Kidney (tissue), 14 donors: ENCODE measurements around the gene SYN1. TPM values are rescaled to one million over a fixed set of nuclear protein-coding genes. Genes with fewer than 3 reads are reported as not detected.

Experiments used
- DNase-seq, 5 donors: peaks; one replicate each; pipeline ENCODE4 v3.0.0-alpha.2; 2013 to 2020
- FAIRE-seq: peaks from 2 replicates; lab custom pipeline; 2012; peaks lifted over from hg19 to GRCh38; lab: Jason Lieb, UNC
- H3K27ac ChIP-seq, 2 donors: one replicate each; pipeline ENCODE4 v1.7.0; 2013; ENCODE audit warnings: low read depth in 2 of 2, low read length in 2 of 2, inconsistent platforms in 1 of 2
- H3K27me3 ChIP-seq: one replicate; pipeline ENCODE4 v1.7.1; 2013; ENCODE audit warnings: low read length, inconsistent platforms; ENCODE audit not compliant: control insufficient read depth, insufficient read depth
- H3K36me3 ChIP-seq, 3 donors: one replicate each; pipeline versions ENCODE4 v1.7.0 to v1.7.1; 2013; ENCODE audit warnings: low read length in 3 of 3, control low read depth in 1 of 3, inconsistent platforms in 1 of 3; ENCODE audit not compliant: insufficient read depth in 3 of 3, control insufficient read depth in 2 of 3
- H3K4me1 ChIP-seq, 3 donors: one replicate each; pipeline versions ENCODE4 v1.7.0 to v1.7.1; 2013; ENCODE audit warnings: low read length in 3 of 3, inconsistent platforms in 1 of 3, low read depth in 1 of 3; ENCODE audit not compliant: control insufficient read depth in 2 of 3, insufficient read depth in 2 of 3
- H3K4me3 ChIP-seq, 3 donors: one replicate each; pipeline versions ENCODE4 v1.7.0 to v1.8.1; 2013; ENCODE audit warnings: low read length in 3 of 3, control low read depth in 1 of 3, inconsistent platforms in 1 of 3
- H3K9ac ChIP-seq, 3 donors: one replicate each; pipeline versions ENCODE4 v1.7.0 to v1.7.1; 2013; ENCODE audit warnings: low read length in 3 of 3, control low read depth in 1 of 3, inconsistent platforms in 1 of 3
- H3K9me3 ChIP-seq, 3 donors: one replicate each; pipeline versions ENCODE4 v1.7.0 to v1.7.1; 2013; ENCODE audit warnings: low read length in 3 of 3, control low read depth in 1 of 3, inconsistent platforms in 1 of 3; ENCODE audit not compliant: control insufficient read depth in 2 of 3, insufficient read depth in 1 of 3
- CTCF ChIP-seq: IDR thresholded peaks from 3 replicates; pipeline ENCODE4 v1.5.1; 2012; ENCODE audit warnings: mild to moderate bottlenecking, moderate library complexity, borderline replicate concordance; ENCODE audit not compliant: insufficient read depth; ENCODE audit errors: extremely low read depth
- intact Hi-C: fragments of 100-400 bp; cut with DNase I; formaldehyde crosslinking; loops from one replicate; pipeline ENCODE4 v1.11.1; 2022
- polyA plus RNA-seq: library from polyadenylated mRNA; stranded (reverse); fragments of 350-450 nt; fragmentation: Illumina TruSeq; extraction: RNeasy Lipid Tissue Mini Kit (QIAGEN cat#74804); gene quantifications from one replicate; pipeline ENCODE4 v1.2.3, GENCODE V29; 2014; ENCODE audit warnings: low read depth, low replicate concordance; ENCODE audit not compliant: insufficient read depth
- total RNA-seq: library from RNA; stranded (reverse); fragmentation: NEBNext Ultra II Directional; extraction: Animal tissue kit (Norgen Biotek cat#: 25700); gene quantifications from one replicate; pipeline ENCODE4 v1.2.1, GENCODE V29; 2021
- donor health status: control.
- donor health status: control.
- donor health status: control.
- donor health status: control.
- donor health status: control.
- donor health status: DM: yes; HTN: yes; CAD: no.
- donor health status: Normal renal cell carcinoma (clear cell type).

Gene SYN1
- total and polyA plus RNA-seq, 2 donors from 2014 or later = 0.85 to 0.88 TPM

GRCh38 chrX:47618923-47619485, 653 bp downstream of the SYN1 start:
- H3K9me3 ChIP-seq = no peaks in the 10 kb centered on the region
- no peak for FAIRE-seq

GRCh38 chrX:47614618-47615017, 5.0 kb downstream of the SYN1 start:
- TF ChIP-seq CTCF = no peak
- FAIRE-seq (no peak), DNase-seq (no peak)
- no peak overlapping the region for H3K27ac ChIP-seq
- no peaks in the 10 kb centered on the region for H3K27me3 ChIP-seq
- no peaks in the 10 kb centered on the region for H3K9me3 ChIP-seq
- intact Hi-C loops = no loop called here
- no peaks in the 10 kb centered on the region for H3K36me3 ChIP-seq
- no peak overlapping the region for H3K4me3 ChIP-seq
- H3K4me1 ChIP-seq = no peaks in the 10 kb centered on the region
- H3K9ac ChIP-seq = no peak overlapping the region

More at GRCh38 chrX:47618923-47619485, 653 bp downstream of the SYN1 start:
- intact Hi-C loops = no loop called here
- TF ChIP-seq CTCF = no peak
- DNase-seq = no peak
- Histone ChIP-seq H3K27ac (no peak overlapping the region), H3K9ac (no peak overlapping the region), H3K27me3 (no peaks in the 10 kb centered on the region), H3K36me3 (no peaks in the 10 kb centered on the region), H3K4me3 (no peak overlapping the region), H3K4me1 (no peaks in the 10 kb centered on the region)

GRCh38 chrX:47613082-47613481, 6.6 kb downstream of the SYN1 start:
- no peaks in the 10 kb centered on the region for H3K9me3 ChIP-seq
- H3K9ac ChIP-seq = no peak overlapping the region
- FAIRE-seq = no peak
- intact Hi-C loops = no loop called here
- no peaks in the 10 kb centered on the region for H3K36me3 ChIP-seq
- no peaks in the 10 kb centered on the region for H3K4me1 ChIP-seq
- H3K4me3 ChIP-seq = no peak overlapping the region
- no peak for TF ChIP-seq CTCF
- no peak overlapping the region for H3K27ac ChIP-seq
- no peaks in the 10 kb centered on the region for H3K27me3 ChIP-seq
- no peak for DNase-seq

GRCh38 chrX:47612418-47612817, 7.2 kb downstream of the SYN1 start:
- Histone ChIP-seq H3K27ac (no peak overlapping the region), H3K36me3 (no peaks in the 10 kb centered on the region), H3K27me3 (no peaks in the 10 kb centered on the region), H3K9ac (no peak overlapping the region), H3K9me3 (no peaks in the 10 kb centered on the region), H3K4me3 (no peak overlapping the region), H3K4me1 (no peaks in the 10 kb centered on the region)
- FAIRE-seq (no peak), DNase-seq (no peak)
- TF ChIP-seq CTCF = no peak
- intact Hi-C loops = no loop called here
